Stimulated activated CD8-positive, alpha-beta memory T cell treated with anti-CD3 and anti-CD28 coated beads, Interleukin-7, amount 100 ng/mL, for 4 hours (primary cell): ENCODE measurements around the gene TBX3.
"Not testable (repeated sequence)": the region's sequence is repeated elsewhere in the genome, so short reads cannot be mapped to it uniquely, and the experiment has no call there.

Source experiments
- DNase-seq, 2 donors: peaks; one replicate each; pipeline ENCODE4 v3.0.0-alpha.2; 2020; ENCODE audit warnings: low read depth in 2 of 2

Gene TBX3

GRCh38 chr12:114684098-114684869 is at the start of gene TBX3:
TSS of gene TBX3 (minus strand) at chr12:114684175. CDS start at chr12:114683200, 975 bp downstream.
- peak; percentile 2 to 5 for DNase-seq

GRCh38 chr12:114732426-114733030 is 48.6 kb upstream of the TBX3 start:
- no peak for DNase-seq

GRCh38 chr12:114729731-114730130 is 45.8 kb upstream of the TBX3 start:
- no peak for DNase-seq

DNA sequence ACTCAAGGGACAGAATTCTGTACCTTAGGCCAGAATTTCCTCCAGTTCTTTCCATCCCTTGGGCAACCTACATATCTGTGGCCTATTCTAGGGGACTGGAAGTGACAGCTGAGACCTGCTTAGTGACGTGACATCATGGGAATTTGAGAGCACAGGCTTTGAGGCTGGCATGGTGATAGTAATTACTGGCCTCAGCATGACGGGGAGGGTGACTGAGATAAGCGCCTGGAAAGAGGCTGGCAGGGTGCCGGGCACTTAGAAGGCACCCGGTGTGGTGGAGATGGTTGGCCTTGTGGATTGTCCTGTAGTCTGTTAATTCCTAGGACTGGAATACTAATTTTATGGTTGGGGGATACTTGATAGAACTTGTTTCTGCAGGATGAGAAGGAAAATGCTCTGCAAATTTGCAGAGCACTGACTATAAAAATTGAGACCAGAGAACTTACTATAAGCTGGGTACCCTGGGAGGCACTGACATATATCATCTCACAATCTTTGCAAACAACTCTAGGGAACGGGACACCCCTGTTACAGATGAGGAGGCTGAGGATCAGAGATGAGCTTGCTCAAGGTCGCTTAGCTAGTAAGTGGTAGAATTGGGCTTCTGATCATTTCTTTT is 42.2 kb upstream of the TBX3 start:
- no peak for DNase-seq

GRCh38 chr12:114722176-114722575 is 38.2 kb upstream of the TBX3 start:
- not testable (repeated sequence) for DNase-seq

GRCh38 chr12:114721266-114721665 is 37.3 kb upstream of the TBX3 start:
- no peak for DNase-seq

DNA sequence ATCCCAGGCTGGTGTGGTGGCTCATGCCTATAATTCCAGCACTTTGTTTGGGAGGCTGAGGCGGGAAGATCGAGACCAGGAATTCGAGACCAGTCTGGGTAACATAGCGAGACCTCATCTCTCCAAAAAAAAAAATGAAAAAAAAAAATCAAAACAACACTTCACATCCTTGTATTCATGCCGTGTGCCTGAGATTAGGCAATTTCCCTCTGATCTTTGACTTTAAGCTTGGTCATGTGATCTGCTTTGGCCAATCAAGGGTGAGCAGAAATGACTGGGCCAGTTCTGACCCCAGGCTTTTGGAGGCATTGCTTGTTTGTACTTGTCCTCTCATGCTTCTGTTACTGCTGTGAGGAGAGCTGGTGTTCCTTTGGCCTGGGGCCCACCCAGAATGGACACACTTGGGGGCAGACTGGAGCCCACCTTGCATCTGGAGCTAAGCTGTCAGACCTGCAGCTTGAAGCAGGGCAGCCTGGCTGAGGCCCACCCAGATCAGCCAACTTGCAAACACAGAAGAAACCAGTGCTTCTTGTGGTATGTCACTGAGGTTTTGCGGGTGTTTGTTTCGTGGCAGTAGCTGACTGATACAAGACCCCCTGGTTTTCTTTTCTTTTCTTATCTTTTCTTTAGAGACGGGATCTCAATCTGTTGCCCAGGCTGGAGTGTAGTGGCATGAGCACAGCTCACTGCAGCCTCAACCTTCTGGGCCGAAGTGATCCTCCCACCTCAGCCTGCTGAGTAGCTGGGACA is 29.7 kb upstream of the TBX3 start:
- no peak for DNase-seq

- no peak for DNase-seq
These were observed 27.7 kb upstream of the TBX3 start for GRCh38 chr12:114711689-114712152.

GRCh38 chr12:114710151-114710550 is 26.2 kb upstream of the TBX3 start:
- no peak for DNase-seq

DNA sequence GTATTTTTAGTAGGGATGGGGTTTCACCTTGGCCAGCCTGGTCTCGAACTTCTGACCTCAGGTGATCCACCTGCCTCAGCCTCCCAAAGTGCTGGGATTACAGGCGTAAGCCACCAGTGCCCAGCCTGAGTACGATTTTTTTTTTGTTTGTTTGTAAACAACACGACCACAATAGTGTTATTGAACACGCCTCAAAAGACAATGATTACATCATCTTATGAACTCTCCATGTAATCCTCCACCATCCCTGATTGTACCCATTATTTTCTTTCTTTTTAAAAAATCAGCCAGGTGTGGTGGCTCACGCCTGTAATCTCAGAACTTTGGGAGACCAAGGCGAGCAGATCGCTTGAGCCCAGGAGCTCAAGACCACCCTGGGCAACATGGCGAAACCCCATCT is 25.1 kb upstream of the TBX3 start:
- no peak for DNase-seq

DNA sequence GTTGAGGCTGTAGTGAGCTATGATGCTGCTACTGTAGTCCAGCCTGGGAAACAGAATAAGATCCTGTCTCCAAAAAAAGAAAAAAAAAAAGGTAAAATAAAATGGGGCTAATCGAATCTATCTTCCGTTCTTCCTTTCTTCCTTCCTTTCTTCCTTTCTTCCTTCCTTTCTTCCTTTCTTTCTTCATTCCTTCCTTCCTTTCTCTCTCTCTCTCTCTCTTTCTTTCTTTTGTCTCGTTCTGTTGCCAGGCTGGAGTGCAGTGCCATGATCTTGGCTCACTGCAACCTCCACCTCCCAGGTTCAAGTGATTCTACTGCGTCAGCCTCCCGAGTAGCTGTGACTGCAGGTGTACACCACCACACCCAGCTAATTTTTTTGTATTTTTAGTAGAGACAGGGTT is 24.6 kb upstream of the TBX3 start:
- not testable (repeated sequence) for DNase-seq

- no peak for DNase-seq
These were observed 20.1 kb upstream of the TBX3 start for GRCh38 chr12:114704096-114704495.

DNA sequence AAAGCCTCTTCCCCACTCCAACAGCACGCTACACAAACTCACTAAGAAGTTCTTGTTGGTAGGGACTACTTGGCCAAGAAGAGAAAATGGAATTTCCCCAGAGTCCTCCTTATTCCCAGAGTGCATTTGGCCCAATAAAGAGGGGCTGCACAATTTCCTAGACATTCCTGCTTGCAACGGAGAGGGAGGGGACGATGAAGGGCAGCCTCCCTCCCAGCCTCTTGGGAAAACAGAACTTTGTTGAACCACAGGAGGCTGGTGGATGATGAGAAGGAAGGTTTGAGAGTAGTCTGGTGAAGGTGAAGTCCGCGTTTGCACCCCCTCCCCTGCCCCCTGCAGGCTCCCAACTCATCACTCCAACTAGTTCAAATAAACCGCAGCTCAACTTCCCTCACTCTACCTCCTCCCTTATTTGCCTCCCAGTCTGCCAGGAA is 19.1 kb upstream of the TBX3 start:
- DNase-seq = no peak

DNA sequence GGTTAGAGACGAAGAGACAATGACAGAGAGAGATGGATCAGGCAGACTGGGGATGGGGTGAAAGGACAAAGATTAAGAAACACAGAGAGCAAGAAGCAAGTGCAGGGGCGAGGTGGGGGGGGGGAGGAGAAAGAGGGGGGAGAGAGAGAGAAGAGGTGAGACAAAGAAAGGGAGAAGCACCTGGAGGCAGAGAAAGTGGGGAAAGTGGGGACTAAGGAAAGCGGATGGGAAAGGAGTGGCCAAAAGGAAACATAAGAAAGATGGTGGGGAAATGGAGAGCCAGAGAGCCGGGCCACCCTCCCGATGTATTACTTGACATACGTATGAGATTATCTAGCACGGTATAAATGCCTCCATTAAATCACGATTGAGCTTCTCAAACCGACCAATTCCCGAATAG is 18.5 kb upstream of the TBX3 start:
- DNase-seq = no peak

GRCh38 chr12:114701553-114701952 is 17.6 kb upstream of the TBX3 start:
- no peak for DNase-seq

- DNase-seq = no peak
These were observed 17.1 kb upstream of the TBX3 start for GRCh38 chr12:114701104-114701414.

DNA sequence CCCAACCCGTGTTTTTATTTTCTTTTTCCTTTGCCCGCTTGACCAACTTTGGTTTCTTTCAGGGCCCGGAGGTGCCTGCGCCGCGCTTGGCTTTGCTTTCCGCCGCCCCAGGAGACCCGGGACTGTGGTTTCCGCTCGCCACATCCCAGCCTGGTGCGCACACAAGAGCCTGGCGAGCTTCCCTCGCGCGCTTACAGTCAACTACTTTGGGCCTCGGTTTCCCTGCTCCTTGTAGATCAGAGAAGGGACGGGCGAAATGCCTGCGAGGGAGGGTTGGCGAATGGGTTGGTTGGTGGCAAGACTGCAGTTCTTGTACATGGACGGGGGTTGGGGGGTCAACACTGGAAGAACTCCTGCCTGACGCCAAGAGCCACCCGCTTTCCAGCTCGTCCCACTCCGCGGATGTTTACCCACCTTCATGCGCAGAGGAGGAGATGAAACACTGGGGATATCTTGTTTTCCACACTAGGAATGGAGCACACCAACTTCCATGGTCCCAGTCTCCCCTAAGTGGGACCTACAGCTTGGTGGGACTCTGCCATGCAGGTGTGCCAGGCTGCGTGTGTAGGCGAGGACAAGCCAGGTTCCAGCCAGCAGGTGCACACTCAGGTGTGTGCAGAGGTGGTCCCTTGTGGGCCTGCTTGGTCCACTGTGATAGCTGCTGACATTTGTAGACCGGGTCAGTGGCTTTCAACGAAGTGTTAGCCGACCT is 16.6 kb upstream of the TBX3 start:
- DNase-seq = no peak

DNA sequence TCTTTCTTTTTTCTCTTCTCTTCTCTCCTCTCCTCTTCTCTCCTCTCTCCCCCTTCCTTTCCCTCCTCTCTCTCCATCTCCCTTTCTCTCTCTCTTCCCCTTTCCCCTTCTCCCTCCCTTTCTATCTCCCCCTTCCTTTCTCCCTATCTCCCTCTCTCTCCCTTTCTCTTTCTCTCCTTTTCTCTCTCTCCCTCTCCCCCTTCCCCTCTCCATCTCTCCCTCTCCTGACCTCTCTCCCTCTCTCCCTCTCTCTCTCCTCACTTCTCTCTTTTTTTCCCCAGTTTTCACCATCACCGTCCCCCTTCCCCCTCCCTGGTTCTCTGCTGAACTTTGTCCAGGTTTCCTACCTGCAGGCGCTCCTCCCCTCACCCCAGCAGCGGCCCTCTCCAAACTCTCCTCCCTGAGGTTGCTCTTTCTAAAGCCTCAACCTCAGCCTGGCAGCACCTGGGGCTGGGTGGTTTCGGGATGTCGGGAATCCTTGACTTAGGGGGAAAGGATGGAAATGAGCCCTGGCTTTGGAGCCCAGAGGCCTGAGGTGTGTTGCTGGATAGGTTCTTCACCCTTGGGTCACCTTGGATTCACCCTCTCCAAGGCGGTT is 14.7 kb upstream of the TBX3 start:
- DNase-seq = no peak

- no peak for DNase-seq
These were observed 14.0 kb upstream of the TBX3 start for GRCh38 chr12:114697741-114698565.

DNA sequence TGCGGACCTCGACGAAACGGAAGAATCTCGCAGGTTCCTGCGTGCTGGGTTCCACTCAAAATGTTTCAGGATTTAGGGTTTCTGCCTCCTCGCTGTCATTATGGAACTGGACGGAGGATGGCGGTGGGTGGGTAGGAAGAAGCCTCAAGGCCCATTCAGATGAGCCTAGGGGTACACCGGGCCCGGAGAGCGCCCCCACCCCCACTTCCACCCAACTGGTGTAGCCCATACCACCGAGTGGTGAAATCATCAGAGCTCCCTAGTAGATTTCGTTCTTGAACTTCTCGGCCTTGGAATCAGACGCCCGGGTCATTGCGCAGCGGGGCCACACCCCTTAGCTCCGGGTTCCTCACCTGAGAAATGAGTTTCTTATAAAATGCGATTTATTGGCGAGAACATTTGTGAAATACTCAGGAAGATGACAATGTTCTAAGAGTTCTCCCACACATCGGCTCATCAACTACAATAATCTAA is 13.3 kb upstream of the TBX3 start:
- no peak for DNase-seq
